Activated CD4-positive, alpha-beta T cell treated with anti-CD3 and anti-CD28 coated beads, Interleukin-2, amount 10 ng/mL, durations not matched to agents 24 days and 14 days (primary cell): ENCODE results near the gene SKAP1. TPM values are rescaled to one million over a fixed set of nuclear protein-coding genes. Genes with fewer than 3 reads are reported as not detected.
"Not testable (repeated sequence)": the region's sequence is repeated elsewhere in the genome, so short reads cannot be mapped to it uniquely, and the experiment has no call there.

Experiments used
- DNase-seq: peaks from one replicate; pipeline ENCODE4 v3.0.0; 2022
- H3K27ac Mint-ChIP-seq: one replicate; pipeline ENCODE4 v1.8.0; 2022; ENCODE audit warnings: mild to moderate bottlenecking, mixed read lengths
- H3K27me3 Mint-ChIP-seq: one replicate; pipeline ENCODE4 v1.8.0; 2022; ENCODE audit warnings: mixed read lengths
- H3K36me3 Mint-ChIP-seq: one replicate; pipeline ENCODE4 v1.8.0; 2022; ENCODE audit warnings: low read depth, mild to moderate bottlenecking, mixed read lengths
- H3K4me1 Mint-ChIP-seq: one replicate; pipeline ENCODE4 v1.8.0; 2021; ENCODE audit warnings: mixed read lengths
- H3K4me3 Mint-ChIP-seq: one replicate; pipeline ENCODE4 v1.8.0; 2022; ENCODE audit warnings: mild to moderate bottlenecking, moderate library complexity, mixed read lengths
- H3K9me3 Mint-ChIP-seq: one replicate; pipeline ENCODE4 v1.8.0; 2021; ENCODE audit warnings: mixed read lengths
- intact Hi-C: fragments of 100-400 bp; cut with micrococcal nuclease; formaldehyde crosslinking; loops from one replicate; pipeline ENCODE4 v1.15.1; 2023
- total RNA-seq: library from RNA; stranded (reverse); gene quantifications from 2 replicates; pipeline ENCODE4 v1.2.3, GENCODE V29; 2022

Gene SKAP1
- total RNA-seq, 1 donor from 2014 or later: 59.3 TPM

GRCh38 chr17:48307255-48307654 lies 122.8 kb downstream of the SKAP1 start:
- no peak overlapping the region for H3K4me3 Mint-ChIP-seq
- H3K27me3 Mint-ChIP-seq: no peaks in the 10 kb centered on the region
- H3K9me3 Mint-ChIP-seq: no peaks in the 10 kb centered on the region
- H3K36me3 Mint-ChIP-seq: peaks cover 13% of the 10 kb centered on the region
- DNase-seq: no peak
- H3K27ac Mint-ChIP-seq: no peak overlapping the region
- peaks cover 18% of the 10 kb centered on the region for H3K4me1 Mint-ChIP-seq
- intact Hi-C loops: loop anchor here (10.0 kb wide), 1 partner anchor 288 kb away; the partner anchor contains the start of genes HOXB3 and HOXB5

DNA sequence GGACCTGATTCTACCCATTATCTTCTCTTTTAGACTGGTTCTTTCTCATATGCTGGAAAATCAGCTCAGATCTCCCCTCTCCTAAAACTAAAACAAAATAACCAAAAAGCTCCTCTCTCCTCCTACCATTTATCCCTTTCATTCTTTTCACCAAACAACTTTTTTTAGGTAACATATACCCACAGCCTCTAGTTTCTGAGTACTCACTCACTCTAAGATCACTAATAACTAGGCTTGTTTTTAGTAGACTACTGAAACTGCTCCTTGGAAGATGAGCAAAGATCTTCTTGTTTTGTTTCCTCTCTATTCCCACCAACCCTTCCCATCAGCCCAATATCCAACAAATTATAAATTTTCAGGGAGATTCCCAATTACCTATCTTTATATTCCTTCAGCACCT lies 129.0 kb downstream of the SKAP1 start:
- H3K4me1 Mint-ChIP-seq: peaks cover 37% of the 10 kb centered on the region

GRCh38 chr17:48299760-48300159 lies 130.3 kb downstream of the SKAP1 start:
- H3K36me3 Mint-ChIP-seq: peaks cover 14% of the 10 kb centered on the region
- H3K4me1 Mint-ChIP-seq: peaks cover 45% of the 10 kb centered on the region
- H3K27ac Mint-ChIP-seq: peak overlapping the region; percentile 79
- H3K27me3 Mint-ChIP-seq: no peaks in the 10 kb centered on the region
- H3K4me3 Mint-ChIP-seq: peak overlapping the region; percentile 28
- intact Hi-C loops: loop anchor here (5.0 to 10.0 kb wide), 2 partner anchors 37 to 295 kb away; partner anchors contain the start of genes HOXB3 and HOXB5
- no peak for DNase-seq
- H3K9me3 Mint-ChIP-seq: no peaks in the 10 kb centered on the region

More for the DNA sequence above, 129.0 kb downstream of the SKAP1 start:
- intact Hi-C loops: loop anchor here (10.0 kb wide), 1 partner anchor 294 kb away; the partner anchor contains the start of genes HOXB3 and HOXB5
- Mint-ChIP-seq H3K9me3 (no peaks in the 10 kb centered on the region), H3K36me3 (peaks cover 13% of the 10 kb centered on the region), H3K27me3 (no peaks in the 10 kb centered on the region), H3K27ac (peak overlapping the region; percentile 69), H3K4me3 (no peak overlapping the region)
- no peak for DNase-seq

- peaks cover 55% of the 10 kb centered on the region for H3K4me1 Mint-ChIP-seq
- DNase-seq: no peak
- H3K27me3 Mint-ChIP-seq: no peaks in the 10 kb centered on the region
- peaks cover 11% of the 10 kb centered on the region for H3K36me3 Mint-ChIP-seq
- H3K4me3 Mint-ChIP-seq: no peak overlapping the region
- H3K27ac Mint-ChIP-seq: no peak overlapping the region
- H3K9me3 Mint-ChIP-seq: no peaks in the 10 kb centered on the region
- intact Hi-C loops: loop anchor here (5.0 kb wide), 1 partner anchor 36 kb away; no protein-coding TSS in a partner anchor
These were observed 132.2 kb downstream of the SKAP1 start for GRCh38 chr17:48297825-48298224.

DNA sequence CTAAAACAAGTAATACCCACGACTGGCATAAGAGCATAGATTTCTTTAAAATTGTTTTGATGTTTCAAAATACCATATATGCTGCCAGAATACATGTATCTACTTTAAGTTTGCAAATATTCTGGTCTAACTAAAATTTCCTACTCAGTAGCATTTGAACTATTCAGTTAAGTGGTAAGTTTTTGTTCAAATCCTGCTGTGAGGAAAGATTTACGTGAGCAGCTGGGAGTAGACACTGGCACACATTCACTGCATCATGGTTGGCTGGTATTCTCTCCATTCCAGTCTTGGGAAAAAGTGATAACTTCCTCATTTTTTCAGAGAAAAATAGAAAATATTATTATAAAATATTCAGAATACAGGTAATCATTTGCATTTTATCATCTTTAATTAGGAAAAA lies 133.6 kb downstream of the SKAP1 start:
- no peak overlapping the region for H3K4me3 Mint-ChIP-seq
- intact Hi-C loops: loop anchor here (5.0 kb wide), 1 partner anchor 34 kb away; no protein-coding TSS in a partner anchor

GRCh38 chr17:48295362-48296288 lies 134.4 kb downstream of the SKAP1 start:
- peak; percentile 68 for DNase-seq
- peaks cover 50% of the 10 kb centered on the region for H3K4me1 Mint-ChIP-seq
- H3K27ac Mint-ChIP-seq: peak overlapping the region; percentile 90
- H3K36me3 Mint-ChIP-seq: peaks cover 9% of the 10 kb centered on the region
- peak overlapping the region; percentile 76 for H3K4me3 Mint-ChIP-seq
- no peaks in the 10 kb centered on the region for H3K27me3 Mint-ChIP-seq
- no peaks in the 10 kb centered on the region for H3K9me3 Mint-ChIP-seq
- intact Hi-C loops: loop anchor here (5.0 kb wide), 1 partner anchor 33 kb away; no protein-coding TSS in a partner anchor

More for the DNA sequence above, 133.6 kb downstream of the SKAP1 start:
- Mint-ChIP-seq H3K4me1 (peaks cover 55% of the 10 kb centered on the region), H3K27me3 (no peaks in the 10 kb centered on the region), H3K36me3 (peaks cover 11% of the 10 kb centered on the region), H3K9me3 (no peaks in the 10 kb centered on the region), H3K27ac (no peak overlapping the region)
- DNase-seq: no peak

DNA sequence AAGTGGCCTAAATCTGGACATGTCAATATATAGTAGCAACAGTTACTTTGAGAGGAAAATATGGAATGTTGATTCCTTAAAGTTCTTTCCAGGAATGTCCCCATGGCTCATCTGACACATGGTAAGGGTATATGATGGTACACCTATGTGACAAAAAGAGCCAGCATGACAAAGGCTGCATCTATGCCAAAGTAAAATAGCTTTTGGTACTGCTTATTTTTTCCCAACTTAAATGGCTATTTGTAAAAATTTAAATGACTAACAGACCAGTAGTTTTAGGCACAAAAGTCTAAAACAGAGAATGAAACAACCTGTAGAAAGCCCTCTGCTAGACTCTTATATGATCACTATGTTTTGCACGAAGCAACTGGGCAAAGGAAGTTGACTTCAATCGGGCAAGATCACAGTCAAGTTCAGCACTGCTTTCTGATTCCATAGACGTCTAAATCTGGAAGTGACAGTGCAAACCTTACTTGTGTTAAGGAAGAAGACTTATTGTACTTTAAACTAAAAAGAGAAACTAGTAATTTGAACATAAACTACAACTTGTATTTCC lies 135.1 kb downstream of the SKAP1 start:
- H3K4me1 Mint-ChIP-seq: peaks cover 44% of the 10 kb centered on the region
- H3K4me3 Mint-ChIP-seq: peak overlapping the region; percentile 76
- H3K9me3 Mint-ChIP-seq: no peaks in the 10 kb centered on the region
- H3K36me3 Mint-ChIP-seq: peaks cover 5% of the 10 kb centered on the region
- intact Hi-C loops: loop anchor here (5.0 kb wide), 1 partner anchor 33 kb away; no protein-coding TSS in a partner anchor
- peak; percentile 70 for DNase-seq
- H3K27me3 Mint-ChIP-seq: no peaks in the 10 kb centered on the region
- H3K27ac Mint-ChIP-seq: peak overlapping the region; percentile 90

GRCh38 chr17:48294020-48294805 lies 135.8 kb downstream of the SKAP1 start:
- DNase-seq: no peak
- Mint-ChIP-seq H3K27me3 (no peaks in the 10 kb centered on the region), H3K9me3 (no peaks in the 10 kb centered on the region), H3K4me1 (peaks cover 38% of the 10 kb centered on the region), H3K27ac (peak overlapping the region; percentile 90), H3K36me3 (peaks cover 5% of the 10 kb centered on the region), H3K4me3 (peak overlapping the region; percentile 76)
- intact Hi-C loops: no loop called here

GRCh38 chr17:48293319-48294019 lies 136.5 kb downstream of the SKAP1 start:
- DNase-seq: no peak

GRCh38 chr17:48290378-48290777 lies 139.6 kb downstream of the SKAP1 start:
- Mint-ChIP-seq H3K4me1 (peaks cover 22% of the 10 kb centered on the region), H3K9me3 (no peaks in the 10 kb centered on the region), H3K27ac (no peak overlapping the region), H3K36me3 (peaks cover 5% of the 10 kb centered on the region), H3K4me3 (no peak overlapping the region), H3K27me3 (no peaks in the 10 kb centered on the region)
- intact Hi-C loops: no loop called here
- DNase-seq: no peak

More at GRCh38 chr17:48293319-48294019, 136.5 kb downstream of the SKAP1 start:
- Mint-ChIP-seq H3K4me3 (peak overlapping the region; percentile 27), H3K9me3 (no peaks in the 10 kb centered on the region), H3K36me3 (peaks cover 5% of the 10 kb centered on the region), H3K27me3 (no peaks in the 10 kb centered on the region), H3K4me1 (peaks cover 33% of the 10 kb centered on the region), H3K27ac (peak overlapping the region; percentile 10)
- intact Hi-C loops: no loop called here

DNA sequence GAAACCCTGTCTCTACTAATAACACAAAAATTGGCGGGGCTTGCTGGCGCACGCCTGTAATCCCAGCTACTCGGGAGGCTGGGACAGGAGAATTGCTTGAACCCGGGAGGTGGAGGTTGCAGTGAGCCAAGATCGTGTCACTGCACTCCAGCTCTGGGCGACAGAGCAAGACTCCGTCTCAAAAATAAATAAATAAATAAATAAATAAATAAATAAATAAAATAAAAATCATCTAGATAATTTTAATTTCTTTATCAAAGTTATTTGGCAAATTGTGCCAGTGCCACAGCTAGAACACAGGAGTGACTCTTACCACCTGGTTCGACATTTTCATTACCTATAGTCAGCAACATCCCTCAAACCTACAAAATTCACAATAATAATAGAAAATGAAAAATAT lies 143.1 kb downstream of the SKAP1 start:
- H3K36me3 Mint-ChIP-seq: peaks cover 10% of the 10 kb centered on the region
- H3K4me3 Mint-ChIP-seq, H3K4me1 Mint-ChIP-seq, H3K27me3 Mint-ChIP-seq, intact Hi-C loops, H3K27ac Mint-ChIP-seq, DNase-seq, H3K9me3 Mint-ChIP-seq: not testable (repeated sequence)

DNA sequence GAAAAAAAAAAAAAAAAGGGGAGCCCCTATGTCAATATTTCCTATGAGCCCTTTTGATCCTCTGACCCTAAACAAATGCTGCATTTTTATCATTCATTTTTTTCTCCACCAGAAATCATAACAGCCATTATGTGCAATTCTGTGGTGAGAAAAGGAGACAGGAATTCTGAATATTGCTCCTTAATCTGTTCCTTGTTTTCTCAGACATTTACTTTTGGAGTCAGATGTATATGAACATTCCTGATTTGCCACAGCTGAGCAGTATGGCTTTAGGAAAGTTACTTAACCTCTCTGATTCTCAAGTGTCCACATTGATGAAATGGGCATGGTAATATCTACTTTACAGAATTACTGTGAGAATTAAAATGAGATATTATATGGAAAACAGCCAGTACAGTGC lies 144.4 kb downstream of the SKAP1 start:
- no peak for DNase-seq
- Mint-ChIP-seq H3K36me3 (peaks cover 8% of the 10 kb centered on the region), H3K4me1 (peaks cover 4% of the 10 kb centered on the region), H3K4me3 (no peak overlapping the region), H3K27ac (no peak overlapping the region), H3K27me3 (no peaks in the 10 kb centered on the region), H3K9me3 (no peaks in the 10 kb centered on the region)
- intact Hi-C loops: no loop called here

- H3K4me3 Mint-ChIP-seq: no peak overlapping the region
- H3K27me3 Mint-ChIP-seq: no peaks in the 10 kb centered on the region
- peaks cover 13% of the 10 kb centered on the region for H3K36me3 Mint-ChIP-seq
- H3K4me1 Mint-ChIP-seq: peaks cover 4% of the 10 kb centered on the region
- intact Hi-C loops: no loop called here
- no peak for DNase-seq
- no peaks in the 10 kb centered on the region for H3K9me3 Mint-ChIP-seq
- no peak overlapping the region for H3K27ac Mint-ChIP-seq
These were observed 146.1 kb downstream of the SKAP1 start for GRCh38 chr17:48283907-48284306.
